Measurements from ENCODE around the gene GRHPR. TPM values are rescaled to one million over a fixed set of nuclear protein-coding genes. Genes with fewer than 3 reads are reported as not detected.

The GRHPR gene
- total and polyA plus RNA-seq, 2 of the 8 experiments (the other 6 are each of a cell fraction or from before 2014, with no cell fraction given): 97.0 to 201 TPM

DNA sequence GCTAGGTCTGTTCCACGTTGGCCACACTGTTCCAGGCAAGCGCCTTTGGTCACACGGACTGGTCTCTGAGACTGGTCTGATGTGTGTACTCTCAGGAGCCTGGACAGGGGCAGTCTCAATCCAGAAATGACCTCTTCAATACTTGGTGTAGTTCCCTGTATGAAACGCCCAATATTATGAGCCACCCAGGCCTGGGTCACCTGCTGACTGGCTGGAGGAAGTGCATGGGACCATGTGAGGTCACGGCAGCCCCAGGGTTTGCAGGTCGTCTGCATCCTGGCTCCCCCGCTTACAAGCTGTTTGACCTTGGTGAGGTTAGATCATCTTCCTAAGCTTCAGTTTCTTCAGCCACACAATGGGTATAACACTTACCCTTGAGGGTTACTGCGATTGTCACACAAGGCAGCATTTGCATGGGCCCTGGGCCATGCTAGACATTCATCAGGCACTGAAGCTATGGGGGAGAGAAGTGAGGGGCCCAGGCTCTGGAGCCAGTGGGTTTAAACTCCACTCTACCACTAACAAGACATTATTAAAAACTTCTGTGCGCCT lies 5.2 kb upstream of the GRHPR start (continued):
- TF ChIP-seq NANOG (IDR thresholded peaks at IDR 0.05; ENCODE audit: insufficient read depth, low read depth, low read length, poor library complexity, severe bottlenecking) (no peak), CHD2 (IDR thresholded peaks at IDR 0.05; ENCODE audit: low read length) (no peak)

All from H1 (cell line).